ENCODE measurements around the gene OAS2. TPM values are rescaled to one million over a fixed set of nuclear protein-coding genes. Genes with fewer than 3 reads are reported as not detected.

Gene OAS2, protein sequence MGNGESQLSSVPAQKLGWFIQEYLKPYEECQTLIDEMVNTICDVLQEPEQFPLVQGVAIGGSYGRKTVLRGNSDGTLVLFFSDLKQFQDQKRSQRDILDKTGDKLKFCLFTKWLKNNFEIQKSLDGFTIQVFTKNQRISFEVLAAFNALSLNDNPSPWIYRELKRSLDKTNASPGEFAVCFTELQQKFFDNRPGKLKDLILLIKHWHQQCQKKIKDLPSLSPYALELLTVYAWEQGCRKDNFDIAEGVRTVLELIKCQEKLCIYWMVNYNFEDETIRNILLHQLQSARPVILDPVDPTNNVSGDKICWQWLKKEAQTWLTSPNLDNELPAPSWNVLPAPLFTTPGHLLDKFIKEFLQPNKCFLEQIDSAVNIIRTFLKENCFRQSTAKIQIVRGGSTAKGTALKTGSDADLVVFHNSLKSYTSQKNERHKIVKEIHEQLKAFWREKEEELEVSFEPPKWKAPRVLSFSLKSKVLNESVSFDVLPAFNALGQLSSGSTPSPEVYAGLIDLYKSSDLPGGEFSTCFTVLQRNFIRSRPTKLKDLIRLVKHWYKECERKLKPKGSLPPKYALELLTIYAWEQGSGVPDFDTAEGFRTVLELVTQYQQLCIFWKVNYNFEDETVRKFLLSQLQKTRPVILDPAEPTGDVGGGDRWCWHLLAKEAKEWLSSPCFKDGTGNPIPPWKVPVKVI
- 0.77 and 1.1 TPM in 2 replicates for total RNA-seq

DNA sequence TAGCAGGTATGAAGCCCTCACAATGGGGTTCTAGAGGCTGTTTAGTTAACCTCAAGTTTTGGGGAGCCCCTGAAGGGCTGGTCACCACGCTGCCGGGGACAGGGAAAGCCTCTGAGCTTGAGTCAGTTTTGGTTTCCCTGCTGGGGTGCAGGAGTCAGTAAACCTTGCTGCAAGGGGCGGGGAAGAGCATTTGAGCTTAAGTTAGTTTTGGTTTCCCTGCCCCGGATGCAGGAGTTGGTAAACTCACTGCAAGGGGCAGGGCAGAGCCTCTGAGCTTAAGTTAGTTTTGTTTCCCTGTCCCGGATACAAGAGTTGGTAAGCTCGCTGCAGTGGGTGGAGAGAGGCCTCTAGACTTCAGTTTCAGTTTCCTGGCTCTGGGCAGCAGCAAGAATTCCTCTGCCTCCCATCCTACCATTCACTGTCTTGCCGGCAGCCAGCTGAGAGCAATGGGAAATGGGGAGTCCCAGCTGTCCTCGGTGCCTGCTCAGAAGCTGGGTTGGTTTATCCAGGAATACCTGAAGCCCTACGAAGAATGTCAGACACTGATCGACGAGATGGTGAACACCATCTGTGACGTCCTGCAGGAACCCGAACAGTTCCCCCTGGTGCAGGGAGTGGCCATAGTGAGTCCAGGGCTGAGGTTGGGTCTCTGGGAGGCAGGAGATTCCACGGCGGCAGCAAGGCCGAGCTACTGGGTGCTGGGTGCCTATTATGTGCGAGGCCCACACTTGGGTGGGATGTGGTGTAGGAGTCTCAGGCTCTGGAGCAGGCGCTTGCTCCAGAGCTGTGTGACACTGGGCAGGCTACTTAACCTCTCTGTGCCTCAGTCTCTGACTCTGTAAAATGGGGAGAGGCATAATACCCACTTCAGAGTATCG, at the start of gene OAS2:
Gene OAS2 (plus strand): TSS at position 357 of the 878 bp plus-strand sequence. CDS start 90 bp downstream, at position 447.

DNA sequence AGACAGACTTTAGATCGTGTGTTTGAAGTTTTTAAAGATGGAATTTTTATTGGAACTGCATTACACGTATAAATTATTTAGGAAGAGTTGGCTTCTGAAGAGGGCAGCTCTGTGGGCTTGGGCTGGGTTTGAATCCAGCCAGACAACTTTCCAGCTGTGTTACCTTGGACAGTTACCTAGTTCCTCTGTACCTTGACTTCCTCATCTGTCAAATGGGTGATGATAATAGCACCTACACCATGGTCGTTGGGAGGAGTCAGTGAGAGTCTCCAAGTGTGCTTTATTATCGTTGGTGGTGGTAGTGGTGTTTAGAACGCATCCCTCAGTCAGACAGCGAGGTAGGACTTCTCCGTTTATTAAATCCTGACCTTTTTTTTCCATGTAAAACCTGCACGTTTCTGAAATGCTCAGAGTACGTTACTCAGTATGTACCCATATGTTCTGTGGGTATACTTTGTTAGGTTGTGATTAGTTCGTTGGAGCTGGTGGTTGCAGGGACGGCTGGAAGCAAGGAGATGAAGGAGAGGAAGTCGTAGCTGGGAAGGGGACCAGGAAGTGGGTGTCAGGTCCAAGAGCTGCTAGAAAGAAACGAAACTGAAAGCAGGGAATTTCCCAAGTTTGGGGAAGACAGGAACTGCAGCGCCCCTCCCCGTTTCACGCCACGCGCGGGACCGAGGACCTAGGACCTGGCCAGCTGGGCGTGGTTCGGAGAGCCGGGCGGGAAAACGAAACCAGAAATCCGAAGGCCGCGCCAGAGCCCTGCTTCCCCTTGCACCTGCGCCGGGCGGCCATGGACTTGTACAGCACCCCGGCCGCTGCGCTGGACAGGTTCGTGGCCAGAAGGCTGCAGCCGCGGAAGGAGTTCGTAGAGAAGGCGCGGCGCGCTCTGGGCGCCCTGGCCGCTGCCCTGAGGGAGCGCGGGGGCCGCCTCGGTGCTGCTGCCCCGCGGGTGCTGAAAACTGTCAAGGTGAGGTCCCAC, 40.3 kb upstream of the OAS2 start, which contains the start of gene OAS3:
Gene OAS3 (plus strand): TSS at position 734 of the 979 bp plus-strand sequence. CDS start 57 bp downstream, at position 791.

DNA sequence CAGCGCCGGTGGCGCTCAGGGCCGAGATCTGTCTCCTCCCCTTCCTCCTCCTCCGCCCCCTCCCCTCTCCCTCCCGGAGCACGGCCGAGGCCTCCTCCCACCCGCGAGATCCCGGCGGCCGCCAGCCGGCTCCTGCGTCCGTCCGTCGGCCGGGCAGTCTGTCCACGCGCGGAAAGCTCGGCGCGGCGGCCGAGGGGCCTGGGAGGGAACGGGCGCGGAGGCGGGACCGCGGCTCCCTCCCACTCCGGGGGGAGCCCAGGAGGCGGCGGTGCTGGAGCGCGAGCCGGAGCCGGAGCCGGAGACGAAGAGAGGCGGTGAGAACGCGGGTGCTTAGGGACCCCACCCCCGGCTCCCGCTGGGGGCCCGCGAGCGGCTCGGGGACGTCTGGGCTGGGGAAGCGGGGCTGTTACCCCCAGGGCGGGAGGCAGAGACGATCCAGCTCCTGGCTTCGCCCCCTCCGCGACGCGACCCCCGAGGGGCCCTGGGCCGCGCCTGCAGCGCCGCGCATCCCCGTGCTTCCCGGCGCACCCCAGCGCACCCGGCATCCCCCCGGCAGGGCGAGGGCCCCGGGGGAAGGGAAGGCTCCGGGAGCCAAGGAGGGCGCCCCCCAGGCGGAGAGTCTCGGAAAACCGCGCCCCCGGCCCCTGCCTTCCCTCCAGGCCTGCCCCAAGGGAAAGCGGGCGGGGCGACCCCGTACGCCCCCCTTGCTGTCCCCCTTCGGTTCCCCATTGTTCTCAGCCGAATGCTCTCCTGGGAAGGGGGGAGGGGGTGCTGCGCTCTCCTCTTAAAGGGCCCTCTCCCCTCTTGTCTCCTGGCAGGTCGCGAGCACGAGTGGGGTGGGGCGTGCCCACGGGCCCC, 78.5 kb downstream of the OAS2 start, which contains the start of gene DTX1:
Gene DTX1 (plus strand): TSS at position 100 of the 858 bp plus-strand sequence. CDS start 1,463 bp downstream, outside the sequence.

Other genes starting within 250 kb of the OAS2 start
- gene RPH3A, start 186.8 kb upstream of the OAS2 start, total RNA-seq, result under 0.01 TPM in 1 of 2 replicates, not detected in the other
- 0.33 and 1.4 TPM in 2 replicates for gene OAS1, start 71.6 kb upstream of the OAS2 start, total RNA-seq
- 7.7 and 11.1 TPM in 2 replicates for gene OAS3, start 40.0 kb upstream of the OAS2 start, total RNA-seq
- gene DTX1, start 78.2 kb downstream of the OAS2 start, total RNA-seq, result under 0.01 TPM in 1 of 2 replicates, not detected in the other
- not detected in 2 replicates for gene RASAL1, start 157.2 kb downstream of the OAS2 start, total RNA-seq
- gene CFAP73, start 171.2 kb downstream of the OAS2 start, total RNA-seq, result not detected in 2 replicates
- 36.7 and 45.6 TPM in 2 replicates for gene DDX54, start 207.0 kb downstream of the OAS2 start, total RNA-seq
- gene RITA1, start 207.2 kb downstream of the OAS2 start, total RNA-seq, result 14.7 and 17.5 TPM in 2 replicates
- 12.0 and 34.0 TPM in 2 replicates for gene TPCN1, start 242.9 kb downstream of the OAS2 start, total RNA-seq

Data from uterine smooth muscle cell (primary cell).